Middle frontal gyrus (tissue), 1 donor: ENCODE measurements around the gene ZC3H14.

Experiments used
- DNase-seq: peaks from one replicate; pipeline ENCODE4 v3.0.0-alpha.2; 2015; ENCODE audit warnings: low spot score; ENCODE audit errors: extremely low spot score

Gene ZC3H14

GRCh38 chr14:88605594-88605993, 42.8 kb downstream of the ZC3H14 start:
- DNase-seq: no peak

DNA sequence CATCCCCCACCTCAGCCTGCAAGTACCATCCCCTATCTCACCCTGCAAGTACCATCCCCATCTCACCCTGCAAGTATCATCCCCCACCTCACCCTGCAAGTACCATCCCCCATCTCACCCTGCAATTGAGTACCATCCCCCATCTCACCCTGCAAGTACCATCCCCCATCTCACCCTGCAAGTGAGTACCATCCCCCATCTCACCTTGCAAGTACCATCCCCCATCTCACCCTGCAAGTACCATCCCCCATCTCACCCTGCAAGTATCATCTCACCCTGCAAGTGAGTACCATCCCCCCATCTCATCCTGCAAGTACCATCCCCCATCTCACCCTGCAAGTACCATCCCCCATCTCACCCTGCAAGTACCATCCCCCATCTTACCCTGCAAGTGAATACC, 45.0 kb downstream of the ZC3H14 start:
- no peak for DNase-seq

GRCh38 chr14:88611878-88612277, 49.0 kb downstream of the ZC3H14 start:
- DNase-seq: no peak

DNA sequence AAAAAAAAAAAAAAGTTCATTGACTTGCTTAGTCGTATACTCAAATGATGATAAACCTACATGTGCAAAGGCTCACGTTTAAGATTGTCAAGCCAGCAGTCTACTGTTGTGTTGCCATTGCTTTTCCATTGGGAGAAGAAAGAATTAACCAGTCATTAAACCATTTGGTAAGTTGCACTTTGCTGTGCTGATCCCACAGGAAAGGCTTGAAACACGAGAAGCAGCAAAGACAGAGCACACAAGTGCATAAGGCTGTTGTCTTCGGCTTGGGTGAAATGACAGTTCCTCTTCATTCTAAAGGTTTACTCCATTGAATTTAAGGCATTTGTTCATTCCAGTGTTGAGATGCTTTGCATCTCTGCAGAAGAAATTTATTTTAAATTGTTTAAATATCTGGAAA, 50.1 kb downstream of the ZC3H14 start:
- DNase-seq: no peak

DNA sequence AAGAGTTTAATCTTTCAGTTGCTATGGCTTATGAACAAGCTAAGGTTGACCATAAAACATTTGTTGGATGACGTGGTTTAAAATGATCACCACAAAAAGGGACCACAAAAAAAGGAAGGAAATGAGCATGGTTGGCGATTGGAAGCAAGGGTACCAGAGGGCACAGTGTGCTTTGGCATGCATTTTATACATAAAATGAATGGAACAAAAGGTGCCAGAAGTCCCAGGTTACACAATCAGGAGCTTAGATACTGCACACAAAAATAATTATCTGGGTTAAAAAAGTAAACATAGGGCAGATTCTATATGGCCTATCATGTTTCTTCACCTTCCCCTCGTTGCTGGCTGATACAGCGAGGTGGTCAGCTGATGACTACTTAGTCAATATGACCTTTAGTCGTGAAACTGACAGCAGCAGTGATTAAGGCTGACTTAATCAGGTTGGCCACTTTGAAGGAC, 50.7 kb downstream of the ZC3H14 start:
- no peak for DNase-seq

GRCh38 chr14:88614218-88614907, 51.5 kb downstream of the ZC3H14 start:
- DNase-seq: no peak

- DNase-seq: no peak
Observed at GRCh38 chr14:88616697-88617096, 53.9 kb downstream of the ZC3H14 start.

GRCh38 chr14:88617479-88617878, 54.6 kb downstream of the ZC3H14 start:
- no peak for DNase-seq

- DNase-seq: no peak
Observed at GRCh38 chr14:88618476-88618875, 55.6 kb downstream of the ZC3H14 start.

DNA sequence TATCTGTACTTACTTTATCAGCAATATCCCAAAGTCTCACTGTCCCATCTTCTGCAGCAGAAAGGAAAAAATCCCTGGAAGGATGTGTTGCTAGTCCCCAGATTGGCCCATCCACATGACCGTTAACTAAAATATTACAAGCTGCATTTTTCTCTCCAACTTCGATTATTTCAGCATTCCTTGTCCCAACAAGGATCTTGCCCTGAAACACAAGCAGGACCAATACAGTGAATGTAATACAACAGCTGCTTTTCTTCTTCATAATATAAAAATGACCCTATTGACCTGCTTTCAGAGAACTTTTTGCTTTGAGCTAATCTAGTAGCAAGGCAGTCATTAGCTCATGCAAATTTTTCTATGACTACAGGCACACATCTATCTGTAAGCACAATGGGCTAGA, 58.3 kb downstream of the ZC3H14 start:
- DNase-seq: no peak

DNA sequence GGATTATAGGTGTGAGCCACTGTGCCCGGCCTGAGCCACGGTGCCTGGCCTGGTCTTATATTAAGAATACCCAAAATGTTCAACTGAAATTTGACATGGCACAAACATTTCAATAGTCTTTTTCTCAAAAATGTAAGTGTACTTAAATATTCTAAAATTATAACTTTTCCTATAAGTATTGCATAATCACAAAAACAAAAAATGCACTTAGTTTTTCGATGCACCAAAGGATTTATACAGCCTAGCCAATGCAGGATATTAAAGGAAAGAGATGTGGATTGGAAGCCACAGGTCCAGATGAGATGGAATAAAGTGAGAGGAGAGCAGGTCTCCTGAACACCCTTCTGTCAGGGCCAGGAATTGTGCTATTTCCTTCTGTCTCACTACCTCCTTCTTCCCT, 62.8 kb downstream of the ZC3H14 start:
- DNase-seq: no peak

- DNase-seq: no peak
Observed at GRCh38 chr14:88628033-88628432, 65.2 kb downstream of the ZC3H14 start.

DNA sequence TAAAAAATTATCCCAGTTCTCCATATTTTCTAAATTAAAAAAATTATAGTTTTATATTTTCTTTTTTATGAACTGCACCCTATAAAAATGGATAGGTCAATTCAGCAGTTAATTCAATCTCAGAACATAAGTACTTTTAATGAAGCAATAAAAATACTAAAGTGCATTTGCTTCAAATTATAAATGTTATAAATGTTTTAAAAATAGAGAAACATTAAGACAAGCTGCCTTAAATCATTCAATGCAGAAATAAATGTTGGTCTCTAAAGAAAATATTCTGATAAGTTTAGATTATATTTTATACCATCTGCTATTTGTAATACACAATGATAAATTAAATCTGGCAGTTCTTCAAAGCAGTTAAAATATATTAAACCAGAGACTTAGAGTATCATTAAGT, 65.6 kb downstream of the ZC3H14 start:
- no peak for DNase-seq

GRCh38 chr14:88630565-88630964, 67.7 kb downstream of the ZC3H14 start:
- DNase-seq: no peak

DNA sequence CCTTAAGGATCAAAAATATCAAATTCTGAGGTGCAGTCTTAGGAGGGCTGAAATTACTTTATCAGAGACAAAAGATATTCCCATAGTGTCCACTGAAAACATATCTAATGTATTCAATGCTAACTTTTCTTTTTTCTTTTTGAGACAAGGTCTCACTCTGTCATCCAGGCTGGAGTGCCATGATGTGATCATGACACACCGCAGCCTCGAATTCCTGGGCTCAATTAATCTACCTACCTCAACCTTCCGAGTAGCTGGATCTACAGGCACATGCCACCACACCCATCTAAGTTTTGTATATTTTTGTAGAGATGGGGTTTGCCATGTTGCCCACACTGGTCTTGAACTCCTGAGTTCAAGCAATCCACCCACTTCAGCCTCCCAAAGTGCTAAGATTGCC, 68.3 kb downstream of the ZC3H14 start:
- no peak for DNase-seq

DNA sequence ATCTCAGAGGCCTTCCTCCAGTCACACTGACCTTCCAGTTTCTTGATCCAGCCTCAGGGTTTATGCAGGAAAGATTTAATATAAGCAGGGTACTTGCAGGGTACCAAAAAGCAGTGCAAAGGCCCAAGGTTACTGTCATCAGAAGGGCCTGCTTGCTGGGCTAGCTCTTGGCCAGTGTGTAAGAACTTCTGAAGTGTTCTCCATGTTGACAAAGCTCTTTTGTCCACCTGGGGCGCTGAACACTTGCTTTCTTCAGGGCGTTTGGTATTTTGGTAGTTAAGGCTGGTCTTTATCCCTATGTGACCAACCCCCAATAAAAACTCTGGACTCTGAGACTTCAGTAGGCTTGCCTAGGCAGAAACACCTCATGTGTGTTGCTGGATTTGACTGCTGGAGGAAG, 69.7 kb downstream of the ZC3H14 start:
- DNase-seq: no peak

- no peak for DNase-seq
Observed at GRCh38 chr14:88639221-88639620, 76.4 kb downstream of the ZC3H14 start.

- DNase-seq: no peak
Observed at GRCh38 chr14:88660056-88660455, 97.2 kb downstream of the ZC3H14 start.

DNA sequence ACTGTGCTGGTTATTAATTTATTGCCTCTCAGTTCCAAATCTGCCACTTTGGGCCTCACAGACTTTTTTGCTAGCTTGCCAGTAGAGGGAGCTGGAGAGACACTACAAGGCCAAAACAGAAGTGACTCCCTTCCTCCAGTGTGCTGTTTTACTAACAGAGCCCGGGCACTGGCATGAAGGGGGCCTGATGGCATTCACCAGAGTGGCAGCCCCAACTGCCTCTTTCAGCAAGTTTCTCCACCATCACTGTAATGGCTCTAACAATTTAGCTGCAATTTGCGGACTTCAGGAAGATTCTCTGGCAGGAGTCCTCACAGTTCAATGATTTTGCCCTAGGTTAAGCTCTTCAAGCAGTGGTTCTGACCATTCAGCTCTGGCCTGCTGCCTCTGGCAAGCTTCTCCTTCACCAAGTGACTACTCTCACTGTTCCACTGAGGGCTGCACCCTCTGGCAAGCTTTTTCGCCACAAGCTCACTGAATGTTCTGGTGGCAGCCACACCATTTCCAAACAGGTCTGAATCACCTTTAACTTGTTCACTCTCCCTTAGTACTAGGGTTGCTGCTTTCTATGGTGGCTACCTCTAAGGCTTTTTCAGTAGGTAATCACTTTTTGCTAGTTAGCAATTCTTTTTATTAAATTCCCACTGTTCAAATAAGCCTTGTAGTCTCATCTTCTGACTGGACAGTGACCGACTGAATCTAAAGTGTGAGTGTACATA, 104.9 kb downstream of the ZC3H14 start:
- peak; percentile 50 for DNase-seq

DNA sequence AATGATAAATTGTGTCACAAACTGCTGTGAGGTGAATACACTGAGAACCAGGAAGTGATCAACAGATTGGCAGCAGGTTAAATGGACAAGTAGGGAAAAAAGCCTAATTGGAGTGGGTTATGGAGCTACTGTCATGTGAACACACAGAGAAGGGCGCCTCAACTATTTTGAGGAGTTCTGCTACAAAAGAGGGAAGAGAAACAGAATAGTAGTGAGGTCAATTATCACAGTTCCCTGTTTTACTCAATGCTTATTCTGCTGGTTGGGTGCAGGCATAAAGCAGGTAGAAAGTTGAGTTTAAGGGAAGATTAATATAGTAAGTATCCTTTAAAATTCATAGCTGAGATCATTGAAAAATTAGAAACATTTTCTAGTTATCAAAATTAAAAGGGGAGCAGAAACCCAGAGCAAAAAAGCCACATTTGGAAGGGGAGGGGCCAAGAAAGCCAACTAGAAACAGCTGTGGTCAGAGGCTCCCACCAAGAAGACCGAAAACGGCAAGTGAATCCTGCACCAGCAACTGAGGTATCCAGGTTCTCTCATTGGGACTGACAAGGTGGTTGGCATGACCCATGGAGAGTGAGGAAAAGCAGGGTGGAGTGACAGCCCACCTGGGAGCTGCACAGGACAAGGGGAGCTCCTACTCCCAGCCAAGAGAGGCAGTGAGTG, 105.7 kb downstream of the ZC3H14 start:
- no peak for DNase-seq

- DNase-seq: no peak
Observed at GRCh38 chr14:88669346-88669745, 106.5 kb downstream of the ZC3H14 start.
